EL (cell line): Measurements from ENCODE around the gene GOLGA2.
A peak's percentile ranks its signal among the peaks of the same experiment; 100 is the strongest.

Experiments
- DNase-seq: peaks from one replicate; pipeline ENCODE4 v3.0.0-alpha.2; 2016

GOLGA2 gene

DNA sequence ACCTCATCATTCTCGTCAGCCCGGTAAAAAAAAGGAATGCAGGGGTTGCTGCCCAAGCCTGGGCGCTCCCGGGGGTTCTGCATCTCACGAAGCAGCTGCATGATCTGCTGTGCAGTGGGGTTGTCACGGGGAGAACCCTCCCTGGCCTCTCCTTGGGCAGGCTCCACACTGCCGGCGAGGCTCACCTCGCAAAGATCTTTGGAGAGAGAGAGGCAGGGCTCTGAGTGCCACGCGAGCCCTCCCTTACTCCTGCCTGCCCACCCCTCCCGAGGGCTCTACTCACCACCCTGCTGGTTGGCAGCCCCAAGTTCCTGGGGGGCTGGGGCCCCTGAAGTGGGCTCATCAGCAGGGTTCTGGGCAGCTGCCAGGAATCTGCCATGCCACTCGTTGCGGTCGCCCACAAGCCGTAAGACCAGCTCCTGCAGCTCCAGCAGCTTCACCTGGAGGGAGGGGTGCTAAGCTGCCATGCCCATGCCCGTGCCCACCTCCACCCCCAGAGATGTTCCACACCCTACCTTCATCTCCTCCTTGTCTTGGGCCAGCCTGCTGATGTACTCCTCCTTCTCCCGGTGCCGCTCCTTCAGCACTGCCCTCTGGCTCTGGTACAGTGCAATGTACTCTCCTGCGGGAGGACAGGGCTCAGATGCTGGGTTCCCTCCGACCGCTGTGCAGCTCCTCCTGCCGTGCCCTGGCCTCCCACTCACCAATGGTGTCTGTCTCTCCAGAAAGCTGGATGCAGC, 18.6 kb downstream of the GOLGA2 start:
- no peak for DNase-seq

DNA sequence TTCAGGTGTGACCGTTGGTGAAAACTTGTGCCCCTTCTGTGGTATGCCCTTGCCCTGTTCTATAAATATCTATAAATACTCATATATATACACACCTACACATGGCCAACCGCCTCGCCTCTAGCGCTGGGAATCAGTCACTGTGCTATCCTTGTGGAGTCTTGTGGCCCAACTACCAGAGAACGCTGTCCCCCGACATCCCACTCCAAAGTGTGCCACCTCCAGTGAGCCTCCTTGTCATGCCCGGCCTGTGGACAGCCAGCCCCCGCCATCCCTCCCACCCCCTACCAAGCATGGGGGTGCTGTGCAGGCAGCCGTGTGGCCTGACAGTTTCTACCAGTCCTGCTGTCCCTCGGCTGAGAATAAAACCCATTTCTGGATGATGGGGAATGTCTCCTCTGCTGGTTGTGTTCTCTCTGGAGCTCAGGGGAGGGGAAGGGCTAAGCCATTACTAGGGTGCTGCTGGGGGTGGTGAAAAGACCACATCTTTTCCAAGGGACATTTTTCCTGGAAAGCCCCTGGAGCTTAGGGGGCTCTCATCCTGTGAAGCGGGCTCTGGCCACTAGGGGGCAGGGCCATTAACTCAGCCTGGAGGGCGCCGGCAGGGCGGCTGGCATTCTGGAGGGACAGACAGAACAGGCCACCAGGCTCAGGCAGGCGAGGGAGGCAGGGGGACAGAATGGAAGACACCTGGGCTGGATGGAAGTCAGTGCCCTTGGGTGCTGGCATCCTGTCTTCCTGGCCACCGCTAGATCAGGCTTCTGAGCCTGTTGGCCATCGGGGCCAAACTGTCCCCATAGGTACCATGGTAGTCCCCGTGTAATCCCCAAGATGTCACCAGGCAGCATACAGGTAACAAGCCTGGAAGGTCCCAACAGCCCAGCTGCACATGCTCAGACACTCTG, 20.7 kb downstream of the GOLGA2 start:
- peak; percentile 56 for DNase-seq

DNA sequence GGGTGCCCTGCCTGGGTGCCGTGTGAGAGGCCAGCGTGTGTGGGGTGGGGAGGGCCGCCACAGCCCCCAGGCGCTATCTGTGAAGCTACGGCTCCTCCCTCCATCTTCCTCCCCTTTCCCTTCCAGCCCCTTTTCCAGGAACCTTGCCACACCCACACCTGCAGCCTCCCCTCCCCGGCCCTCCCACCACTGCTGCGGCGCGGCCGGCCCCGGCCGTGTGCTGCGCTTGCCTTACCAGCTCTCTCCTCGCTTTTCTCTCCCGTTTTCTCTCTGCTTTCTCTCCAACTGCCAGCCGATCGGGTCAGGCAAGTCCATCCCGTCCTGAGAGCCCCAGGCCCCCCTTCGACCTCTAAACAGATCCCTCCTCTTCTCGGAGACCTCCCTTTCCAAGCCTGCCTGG, 21.4 kb downstream of the GOLGA2 start:
- DNase-seq = no peak

DNA sequence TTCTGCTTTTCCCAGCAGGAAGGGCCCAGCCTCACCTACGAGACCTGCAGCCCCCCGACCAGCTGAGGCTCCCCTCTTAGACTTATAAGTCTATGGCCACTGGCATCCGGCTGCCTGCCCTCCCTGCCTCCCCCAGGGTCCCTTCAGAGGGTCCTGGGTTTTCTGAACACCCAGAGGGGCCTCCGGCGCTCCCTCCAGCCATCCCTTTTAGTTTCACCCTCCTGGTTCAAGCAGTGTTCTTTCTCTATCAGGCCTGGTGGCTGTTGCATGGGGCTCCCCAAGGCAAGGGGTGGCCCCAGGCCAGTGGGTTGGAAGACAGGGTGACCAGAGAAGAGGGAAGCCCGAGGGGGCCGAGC, 21.8 kb downstream of the GOLGA2 start:
- DNase-seq = no peak

DNA sequence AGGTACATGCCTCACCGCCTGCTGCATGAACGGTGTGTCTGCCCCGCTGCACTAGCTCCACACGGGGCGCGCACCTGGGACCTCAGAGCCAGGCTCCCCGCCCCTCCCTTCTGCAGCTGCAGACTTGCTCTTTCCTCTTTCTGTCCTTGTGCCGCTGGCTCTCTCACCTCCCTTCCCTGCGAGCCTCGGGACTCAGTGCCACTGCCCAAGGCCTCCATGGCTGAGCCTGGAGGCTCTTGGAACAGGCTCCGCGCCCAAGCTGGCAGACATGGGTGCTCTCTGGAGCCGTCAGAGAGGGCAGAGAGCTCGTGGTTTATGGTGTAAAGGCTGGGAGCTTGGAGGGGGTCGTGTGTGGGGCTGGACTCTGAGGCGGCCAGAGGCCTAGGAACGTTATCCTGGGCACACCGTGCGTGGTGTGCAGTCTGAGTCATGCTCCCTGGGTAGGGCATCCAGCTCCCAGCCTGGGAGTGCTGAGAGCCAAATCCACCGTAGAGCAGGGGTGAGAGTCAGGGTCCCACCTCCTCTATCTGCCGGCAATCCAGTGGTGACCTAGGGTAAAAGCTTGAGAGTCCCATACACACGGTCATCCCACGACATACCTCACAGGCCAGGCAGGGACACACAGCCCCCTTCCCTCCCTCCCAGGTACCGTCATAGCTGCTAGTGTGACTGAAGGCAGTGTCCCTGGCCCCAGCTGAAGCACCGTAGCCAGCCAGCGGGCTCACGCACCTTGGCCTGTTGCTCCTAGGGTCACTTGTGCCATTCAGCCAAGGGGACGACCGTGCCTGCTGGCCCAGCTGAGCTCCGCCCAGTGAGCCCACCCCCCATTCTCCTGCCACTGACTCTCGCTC, 22.4 kb downstream of the GOLGA2 start:
- DNase-seq = no peak

DNA sequence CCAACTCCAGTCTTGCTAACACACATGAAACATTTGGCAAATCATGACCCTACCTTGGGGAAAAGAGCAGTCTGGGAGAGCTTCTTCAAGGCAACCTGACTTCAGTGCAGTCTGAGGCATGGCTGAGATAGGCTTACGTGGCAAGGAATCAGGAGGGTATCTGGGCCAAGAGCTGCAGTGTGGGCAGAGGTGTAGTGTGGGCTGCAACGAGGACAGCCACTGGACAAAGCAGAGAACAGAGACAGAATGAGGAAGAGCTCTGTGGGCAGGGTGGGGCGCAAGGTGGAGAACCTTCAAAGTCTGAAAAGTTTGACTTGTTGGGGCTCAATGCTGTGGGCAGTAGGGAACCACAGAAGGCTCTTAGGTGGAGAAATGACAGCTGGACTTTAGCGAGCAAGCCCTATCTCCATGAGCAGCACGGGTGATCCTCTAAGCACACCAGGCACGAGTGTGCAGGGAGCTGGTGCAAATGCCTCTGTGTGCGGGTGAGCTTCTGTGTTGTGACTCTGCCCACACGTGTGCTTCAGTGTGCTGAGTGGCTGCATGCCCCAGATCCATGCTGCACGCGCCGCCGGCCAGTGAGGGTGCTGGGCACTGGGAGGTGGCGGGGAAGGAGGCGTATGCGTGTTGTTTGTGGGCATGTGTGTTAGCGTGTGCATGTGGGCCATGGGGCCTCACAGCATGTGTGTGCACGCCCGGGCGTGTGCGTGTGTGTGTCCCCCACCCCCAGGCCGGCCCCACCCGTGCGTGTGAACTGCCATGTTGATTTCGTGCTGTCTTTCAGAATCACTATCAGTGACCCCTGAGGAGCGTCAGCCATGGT, 23.3 kb downstream of the GOLGA2 start:
- DNase-seq = no peak

DNA sequence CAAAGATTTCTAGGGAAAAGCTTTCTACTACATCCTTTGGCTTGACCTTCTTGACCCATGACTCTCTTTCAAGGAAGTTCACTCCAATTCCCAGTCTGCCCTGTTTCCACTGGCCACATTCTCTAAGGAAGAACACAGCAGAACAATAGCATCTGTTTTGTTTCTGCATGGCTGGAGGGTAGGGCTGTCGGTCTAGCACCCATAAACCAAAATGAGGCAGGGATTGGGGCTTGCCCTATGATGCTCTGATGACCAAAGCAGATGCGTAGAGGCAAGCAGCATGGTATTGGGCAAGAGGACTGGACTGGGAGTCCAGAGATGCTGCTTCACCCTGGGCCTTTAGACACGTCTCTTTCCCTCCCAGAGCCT, 24.1 kb downstream of the GOLGA2 start:
- DNase-seq = peak; percentile 44

DNA sequence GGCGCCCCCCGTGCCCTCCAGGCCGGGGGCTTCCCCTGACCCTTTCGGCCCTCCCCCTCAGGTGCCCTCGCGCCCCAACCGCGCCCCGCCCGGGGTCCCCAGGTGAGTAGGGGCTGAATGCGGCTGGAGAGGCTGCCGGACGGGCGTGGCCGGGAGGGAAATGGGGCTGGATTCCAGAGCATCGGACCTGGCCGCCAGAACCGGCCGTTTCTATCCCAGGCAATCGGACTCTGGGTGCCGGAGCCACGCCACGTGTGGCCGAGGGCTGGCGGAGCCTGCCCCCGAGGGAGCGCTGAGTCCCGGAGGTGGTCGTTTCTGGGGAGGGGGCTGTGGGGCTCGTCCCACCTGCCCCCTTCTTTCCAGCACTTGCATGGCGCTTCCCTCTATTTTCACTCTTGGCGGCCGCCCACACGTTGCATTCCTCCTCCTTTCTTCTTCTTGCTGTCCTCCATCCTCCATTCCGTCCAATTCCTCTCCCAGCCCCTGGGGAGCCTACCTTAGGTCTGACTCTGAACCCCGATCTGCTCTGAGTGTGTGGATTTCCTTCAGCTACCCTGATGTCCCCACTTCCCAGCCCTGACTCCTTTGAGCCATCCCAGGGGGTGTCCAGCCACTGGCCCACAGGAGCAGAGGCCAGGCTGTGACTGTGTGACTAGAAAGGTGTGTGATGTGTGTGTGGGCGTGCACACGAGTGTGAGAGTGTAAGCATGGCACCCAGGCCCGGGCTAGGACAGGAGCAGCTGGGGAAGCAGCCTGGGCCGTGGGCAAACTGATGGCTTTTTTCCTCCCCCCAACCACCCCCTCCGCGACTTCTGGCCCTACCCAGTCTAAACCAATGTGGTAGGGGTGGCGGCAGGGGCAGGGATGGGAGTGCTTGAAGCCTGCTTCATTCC, 24.7 kb downstream of the GOLGA2 start:
- DNase-seq = no peak

DNA sequence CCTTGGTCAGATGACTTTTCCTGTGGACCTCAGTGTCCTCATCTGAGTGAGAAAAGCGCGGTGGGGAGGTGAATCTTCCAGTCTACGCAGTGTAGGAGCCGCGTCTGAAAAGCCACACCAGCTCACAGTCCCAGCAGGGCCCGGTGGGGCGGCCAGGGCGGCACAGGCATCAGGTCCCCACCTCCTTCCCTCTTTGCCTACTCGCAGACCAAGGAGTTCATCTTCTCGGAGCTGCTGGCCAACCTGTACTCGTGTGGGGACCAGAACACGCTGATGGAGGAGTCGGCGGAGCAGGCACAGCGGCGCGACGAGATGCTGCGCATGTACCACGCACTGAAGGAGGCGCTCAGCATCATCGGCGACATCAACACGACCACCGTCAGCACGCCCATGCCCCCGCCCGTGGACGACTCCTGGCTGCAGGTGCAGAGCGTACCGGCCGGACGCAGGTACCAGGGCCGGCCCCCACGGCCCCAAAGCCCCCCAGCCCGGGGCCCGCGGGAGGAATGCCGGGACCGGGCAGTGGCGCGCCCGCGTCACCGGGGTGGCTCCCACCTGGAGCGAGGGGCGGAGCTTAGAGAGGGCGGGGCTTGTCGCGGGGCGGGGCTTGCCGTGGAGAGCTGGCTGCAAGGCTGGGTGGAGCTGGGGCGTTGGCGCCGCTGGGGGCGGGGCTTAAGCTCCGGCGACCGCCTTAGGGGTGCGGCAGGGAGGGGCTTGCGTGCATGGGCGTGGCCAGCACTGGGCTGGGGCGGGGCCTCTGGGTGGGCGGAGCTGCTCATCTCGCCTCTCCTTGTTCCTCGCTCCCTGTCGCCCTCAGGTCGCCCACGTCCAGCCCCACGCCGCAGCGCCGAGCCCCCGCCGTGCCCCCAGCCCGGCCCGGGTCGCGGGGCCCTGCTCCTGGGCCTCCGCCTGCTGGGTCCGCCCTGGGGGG, 25.6 kb downstream of the GOLGA2 start:
- peak; percentile 55 for DNase-seq

DNA sequence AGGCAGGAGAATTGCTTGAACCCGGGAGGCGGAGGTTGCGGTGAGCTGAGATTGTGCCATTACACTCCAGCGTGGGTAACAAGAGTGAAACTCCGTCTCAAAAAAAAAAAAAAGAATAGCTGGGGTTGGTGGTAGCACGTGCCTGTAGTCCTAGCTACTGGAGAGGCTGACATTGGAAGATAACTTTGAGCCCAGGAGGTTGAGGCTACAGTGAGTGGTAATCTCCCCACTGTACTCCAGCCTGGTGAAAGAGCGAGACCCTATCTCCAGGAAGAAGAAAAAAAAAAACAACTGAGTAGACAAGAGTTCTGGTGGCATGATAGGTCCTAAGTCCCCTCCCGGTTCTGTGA, 26.3 kb downstream of the GOLGA2 start:
- DNase-seq = no peak

DNA sequence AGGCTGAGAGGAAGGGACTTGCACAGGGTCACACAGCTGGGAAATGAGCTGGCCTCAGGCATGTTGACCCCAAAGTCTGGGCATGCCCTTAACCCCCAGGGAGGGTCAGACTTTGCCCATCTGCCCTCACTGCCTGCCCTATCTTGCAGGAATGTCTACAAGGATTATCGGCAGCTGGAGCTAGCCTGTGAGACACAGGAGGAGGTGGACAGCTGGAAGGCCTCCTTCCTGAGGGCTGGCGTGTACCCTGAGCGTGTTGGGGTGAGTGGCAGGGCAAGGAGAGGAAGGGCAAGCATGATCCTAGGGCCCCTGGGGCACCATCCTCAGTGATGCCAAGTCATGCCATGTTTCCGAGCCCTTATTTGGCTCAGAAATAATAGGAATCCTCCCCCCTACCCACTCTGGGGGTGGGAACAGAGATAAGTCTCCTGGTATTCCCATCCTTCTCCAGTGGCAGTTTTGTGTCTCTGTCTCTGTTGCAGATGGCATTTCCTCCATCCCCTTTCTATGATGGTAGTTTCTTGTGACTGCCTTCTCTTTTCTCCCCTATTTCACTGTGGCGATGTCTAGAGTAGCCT, 28.5 kb downstream of the GOLGA2 start:
- DNase-seq = no peak

DNA sequence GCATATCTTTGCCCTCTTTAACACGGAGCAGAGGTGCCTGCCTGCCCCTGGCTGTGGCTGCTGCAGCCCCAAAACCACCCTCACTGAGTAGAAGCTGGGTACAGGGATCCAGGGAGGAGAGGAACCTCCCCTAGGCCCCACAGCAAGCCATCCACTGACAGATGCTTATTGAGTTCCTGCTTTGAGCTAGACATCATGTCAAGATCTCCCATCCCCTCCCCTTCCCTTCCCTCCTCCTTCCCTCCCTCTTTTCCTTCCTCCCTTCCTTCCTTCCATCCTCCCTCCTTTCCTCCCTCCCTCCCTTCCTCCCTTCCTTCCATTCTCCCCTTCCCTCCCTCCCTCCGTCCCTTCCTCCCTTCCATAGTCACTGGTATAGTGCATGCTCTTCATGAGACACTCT, 29.3 kb downstream of the GOLGA2 start:
- DNase-seq = no peak

DNA sequence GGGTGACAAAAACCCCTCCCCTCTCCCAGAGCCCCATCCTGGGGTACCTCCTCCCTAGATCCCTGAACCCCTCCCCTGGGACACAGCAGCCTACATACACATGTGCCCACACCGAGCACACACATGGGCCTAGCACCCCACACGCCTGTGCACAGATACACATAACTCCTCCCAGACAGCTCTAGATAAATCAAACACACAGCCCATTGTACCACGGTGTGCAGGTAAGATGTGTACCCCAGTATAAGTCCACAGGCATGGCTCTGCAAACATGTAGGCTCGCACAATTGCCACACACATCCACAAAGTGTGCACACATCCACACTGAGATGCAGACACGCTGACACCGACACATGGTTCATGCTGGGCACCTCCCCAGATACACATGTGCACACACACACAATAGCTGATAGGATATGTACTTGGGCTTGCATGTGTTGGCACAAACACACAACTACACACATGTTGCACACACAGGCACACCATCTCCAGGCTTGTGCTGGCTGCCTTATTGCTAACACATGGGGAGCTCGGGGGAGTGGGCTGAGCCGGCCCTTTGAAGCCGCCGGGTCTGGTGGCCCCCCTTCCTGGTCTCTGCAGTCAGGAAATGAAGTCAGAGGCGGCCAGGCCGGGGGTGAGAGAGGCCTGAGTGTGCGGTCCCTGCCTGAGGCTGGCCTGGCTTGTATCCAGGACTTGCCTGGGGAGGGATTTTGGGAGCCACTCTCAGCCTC, 30.2 kb downstream of the GOLGA2 start:
- peak; percentile 82 for DNase-seq

DNA sequence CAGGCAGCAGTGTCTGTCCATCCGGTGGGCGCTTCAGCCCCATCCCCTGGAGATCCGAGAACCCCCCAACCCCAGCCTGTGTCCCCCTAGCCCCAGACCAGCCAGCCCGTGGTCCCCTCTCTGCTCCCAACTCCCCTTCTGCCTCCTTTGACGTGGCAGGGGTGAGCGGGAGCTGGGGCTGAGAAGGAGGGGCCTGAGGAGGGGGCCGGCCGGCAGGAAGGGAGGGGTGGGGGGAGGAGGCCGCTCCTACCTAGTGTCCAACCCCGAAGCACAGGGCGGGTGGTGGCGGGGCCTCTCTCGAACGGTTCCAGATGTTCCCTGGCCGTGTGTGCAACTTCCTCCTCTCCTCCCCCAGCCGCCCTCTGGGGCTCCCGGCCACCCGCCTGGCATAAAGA, 31.0 kb downstream of the GOLGA2 start:
- peak; percentile 86 for DNase-seq

DNA sequence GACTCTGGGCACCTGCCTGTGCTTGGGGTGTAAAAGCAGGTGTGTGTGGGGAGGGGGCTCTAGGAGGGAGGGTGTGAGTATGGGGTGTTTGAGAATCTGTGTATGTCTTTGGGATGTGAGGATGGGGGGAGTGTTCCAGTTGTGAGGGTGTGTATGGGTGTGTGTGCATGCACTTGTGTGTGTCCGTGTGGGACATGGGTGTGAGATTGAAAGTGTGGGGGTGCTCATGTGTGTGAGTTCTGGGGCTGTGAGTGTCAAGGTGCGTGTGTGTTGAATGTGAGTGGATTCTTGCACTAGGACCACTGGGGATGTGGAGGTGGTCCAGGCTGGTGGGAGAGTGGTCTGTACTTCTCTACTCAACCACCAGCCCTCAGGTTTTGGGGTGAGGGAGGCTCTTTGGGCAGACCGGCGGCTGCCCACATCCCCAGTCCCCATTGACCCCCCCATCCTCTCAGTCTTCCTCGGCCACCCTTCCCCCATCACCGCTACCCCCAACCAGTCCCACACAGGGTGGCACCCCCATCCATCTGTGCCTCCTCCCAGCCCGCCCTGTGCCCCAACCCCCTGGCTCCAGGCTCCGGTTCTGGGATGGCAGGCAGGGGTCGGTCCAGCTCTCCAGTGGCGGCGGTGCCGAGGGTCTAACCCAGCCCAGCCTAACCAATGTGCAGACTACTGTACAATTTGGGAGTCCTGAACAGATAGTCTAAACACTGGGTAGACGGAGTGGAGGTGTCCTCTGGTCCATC, 31.5 kb downstream of the GOLGA2 start:
- DNase-seq = no peak

DNA sequence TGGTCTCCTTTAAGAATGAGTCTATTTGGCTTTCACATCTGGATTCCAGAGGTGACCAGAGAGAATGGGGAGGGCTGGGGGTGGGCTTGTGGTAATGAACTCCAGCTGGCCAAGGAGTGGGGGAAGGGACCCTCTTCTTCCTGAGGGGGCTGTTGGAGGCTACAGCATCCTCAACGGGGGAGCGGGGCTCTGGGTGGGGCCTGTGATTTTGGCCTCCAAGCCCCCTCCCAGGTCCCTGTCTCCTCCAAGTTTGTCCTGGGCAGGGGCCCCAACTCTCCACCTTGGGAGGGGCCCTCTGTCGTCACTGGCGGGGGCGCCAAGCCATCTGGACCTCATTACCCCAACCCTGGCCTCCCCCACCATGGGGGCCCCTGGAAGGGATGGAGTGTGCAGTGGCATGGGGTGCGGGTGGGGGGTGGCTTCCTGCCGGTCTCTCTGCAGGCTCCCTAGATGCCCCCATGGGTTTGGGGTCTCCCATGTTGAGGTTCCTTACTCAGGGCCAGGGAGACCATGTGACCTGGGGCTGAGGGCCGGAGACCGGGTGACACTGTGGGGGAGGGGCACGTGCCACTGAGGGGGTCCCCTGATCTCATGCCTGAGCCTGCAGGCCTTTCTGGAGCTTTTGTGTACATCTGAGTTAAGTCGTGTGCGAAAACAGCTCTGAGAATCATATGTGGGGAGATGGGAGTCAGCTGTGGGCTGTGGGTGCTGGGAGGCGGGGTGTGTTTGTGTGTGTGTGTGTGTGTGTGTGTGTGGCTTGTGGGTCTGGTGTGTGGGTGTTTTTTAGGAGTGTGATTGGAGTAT, 32.4 kb downstream of the GOLGA2 start:
- DNase-seq = no peak

DNA sequence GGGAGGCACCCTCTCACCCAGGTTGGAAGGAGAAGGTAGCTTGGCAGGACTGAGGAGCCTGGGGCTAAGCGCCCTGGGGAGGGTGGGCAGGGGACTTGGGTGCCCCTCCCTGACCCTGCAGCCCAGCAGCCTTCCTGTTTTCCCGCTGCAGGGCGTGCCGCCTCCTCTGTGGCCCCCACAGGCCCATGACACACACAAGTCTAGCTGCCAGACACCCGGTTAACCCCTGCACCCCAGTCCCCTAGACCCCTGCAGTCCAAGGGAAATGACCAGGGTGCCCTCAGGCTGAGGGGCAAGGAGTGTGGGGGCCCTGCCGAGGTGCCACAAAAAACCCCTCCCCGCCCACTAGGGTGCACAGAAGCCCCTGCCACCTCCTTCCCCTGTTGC, 33.0 kb downstream of the GOLGA2 start:
- no peak for DNase-seq

DNA sequence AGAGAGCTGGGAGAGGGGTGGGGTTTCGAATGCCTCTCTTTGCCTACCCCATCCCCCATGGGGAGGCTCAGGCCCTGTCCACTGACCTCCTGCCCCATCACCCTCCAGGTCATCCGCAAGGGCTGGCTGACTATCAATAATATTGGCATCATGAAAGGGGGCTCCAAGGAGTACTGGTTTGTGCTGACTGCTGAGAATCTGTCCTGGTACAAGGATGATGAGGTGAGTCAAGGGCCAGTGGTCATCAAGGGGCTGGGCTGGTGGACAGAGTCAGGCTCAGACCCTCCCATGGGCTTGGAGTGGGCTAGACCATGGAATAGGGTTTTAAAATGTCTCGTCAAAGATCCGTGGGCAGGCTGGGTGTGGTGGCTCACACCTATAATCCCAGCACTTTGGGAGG, 33.7 kb downstream of the GOLGA2 start:
- no peak for DNase-seq
